CD4-positive, alpha-beta T cell treated with Interleukin-17A for 4 hours (primary cell): ENCODE measurements around the gene STIM1.

Experiments used
- DNase-seq: peaks from one replicate; pipeline ENCODE4 v3.0.0-alpha.2; 2020; ENCODE audit warnings: mixed read lengths

The STIM1 gene

GRCh38 chr11:3954448-3955298 lies 99.2 kb downstream of the STIM1 start:
- no peak for DNase-seq

- no peak for DNase-seq
These were observed 99.8 kb downstream of the STIM1 start for GRCh38 chr11:3955299-3955665.

- DNase-seq, result no peak
These were observed 100.6 kb downstream of the STIM1 start for GRCh38 chr11:3956038-3956437.

GRCh38 chr11:3956748-3957147 lies 101.3 kb downstream of the STIM1 start:
- DNase-seq, result no peak

- no peak for DNase-seq
These were observed 102.0 kb downstream of the STIM1 start for GRCh38 chr11:3957437-3957836.

- no peak for DNase-seq
These were observed 102.8 kb downstream of the STIM1 start for GRCh38 chr11:3958281-3958680.

- DNase-seq, result no peak
These were observed 103.8 kb downstream of the STIM1 start for GRCh38 chr11:3959015-3959902.

- no peak for DNase-seq
These were observed 104.4 kb downstream of the STIM1 start for GRCh38 chr11:3959903-3960265.

GRCh38 chr11:3962406-3962840 lies 107.0 kb downstream of the STIM1 start:
- no peak for DNase-seq

GRCh38 chr11:3964056-3964455 lies 108.6 kb downstream of the STIM1 start:
- DNase-seq, result no peak

- no peak for DNase-seq
These were observed 109.6 kb downstream of the STIM1 start for GRCh38 chr11:3964935-3965604.

- DNase-seq, result no peak
These were observed 112.2 kb downstream of the STIM1 start for GRCh38 chr11:3967695-3968094.

GRCh38 chr11:3969200-3969599 lies 113.7 kb downstream of the STIM1 start:
- no peak for DNase-seq

GRCh38 chr11:3969613-3970012 lies 114.1 kb downstream of the STIM1 start:
- peak; percentile 36 for DNase-seq

- no peak for DNase-seq
These were observed 114.6 kb downstream of the STIM1 start for GRCh38 chr11:3970108-3970507.

GRCh38 chr11:3971756-3972404 lies 116.4 kb downstream of the STIM1 start:
- DNase-seq, result no peak

GRCh38 chr11:3972431-3972830 lies 117.0 kb downstream of the STIM1 start:
- no peak for DNase-seq

GRCh38 chr11:3977078-3977477 lies 121.6 kb downstream of the STIM1 start:
- no peak for DNase-seq

- DNase-seq, result no peak
These were observed 125.7 kb downstream of the STIM1 start for GRCh38 chr11:3981084-3981633.

- DNase-seq, result no peak
These were observed 127.0 kb downstream of the STIM1 start for GRCh38 chr11:3982431-3982830.

GRCh38 chr11:3983101-3983500 lies 127.6 kb downstream of the STIM1 start:
- DNase-seq, result peak; percentile 33

GRCh38 chr11:3984896-3985295 lies 129.4 kb downstream of the STIM1 start:
- DNase-seq, result peak; percentile 55

GRCh38 chr11:3985631-3986030 lies 130.2 kb downstream of the STIM1 start:
- DNase-seq, result no peak
